Transverse colon (tissue), 4 donors: ENCODE measurements around the gene ST8SIA5. TPM values are rescaled to one million over a fixed set of nuclear protein-coding genes. Genes with fewer than 3 reads are reported as not detected.

Experiments
- DNase-seq: peaks from one replicate; pipeline ENCODE4 v3.0.0-alpha.2; 2019
- H3K27ac ChIP-seq, 4 donors: fragments of 200-600 bp; sonication (generic); 2 replicates each; pipeline ENCODE4 v1.5.1; 2016 to 2018; ENCODE audit warnings: inconsistent platforms in 4 of 4
- H3K27me3 ChIP-seq: fragments of 200-600 bp; sonication (generic); 2 replicates; pipeline ENCODE4 v1.5.1; 2017; ENCODE audit warnings: inconsistent platforms
- H3K36me3 ChIP-seq, 4 donors: fragments of 200-600 bp; sonication (generic); 2 replicates each; pipeline ENCODE4 v1.5.1; 2017 to 2019; ENCODE audit warnings: inconsistent platforms in 4 of 4
- H3K4me1 ChIP-seq, 4 donors: fragments of 200-600 bp; sonication (generic); 2 replicates each; pipeline ENCODE4 v1.5.1; 2017 to 2020; ENCODE audit warnings: inconsistent platforms in 4 of 4
- H3K4me3 ChIP-seq, 4 donors: fragments of 200-600 bp; sonication (generic); 1 replicate in 1 of 4; 2 replicates in 3 of 4; pipeline versions ENCODE4 v1.5.1 to v1.6.1; 2017 to 2019; ENCODE audit warnings: inconsistent platforms in 4 of 4
- H3K9me3 ChIP-seq, 2 donors: fragments of 200-600 bp; sonication (generic); 2 replicates each; pipeline ENCODE4 v1.5.1; 2017 to 2019; ENCODE audit warnings: inconsistent platforms in 2 of 2
- EP300 ChIP-seq: sonication (generic); formaldehyde crosslinking; IDR thresholded peaks from one replicate; pipeline ENCODE4 v1.6.1; 2017; ENCODE audit warnings: antibody characterized with exemption, low read depth
- POLR2A ChIP-seq: fragments of 450-650 bp; IDR thresholded peaks from one replicate; pipeline ENCODE4 v1.6.1; 2016; ENCODE audit warnings: antibody characterized with exemption, mild to moderate bottlenecking, moderate library complexity
- POLR2AphosphoS5 ChIP-seq, 3 donors: sonication (generic); formaldehyde crosslinking; IDR thresholded peaks; one replicate each; pipeline ENCODE4 v1.6.1; 2016; ENCODE audit warnings: antibody characterized with exemption in 3 of 3
- WGBS, 2 donors: methylation state at CpG; one replicate each; pipeline ENCODE4 v1.1.5; 2018; ENCODE audit warnings: low coverage in 1 of 2; 5-methylcytosine and 5-hydroxymethylcytosine counted together
- in situ Hi-C, 4 donors: fragments of 200-750 bp; cut with MboI; loops; one replicate each; pipeline versions ENCODE4 v1.15.0 to v1.15.1; 2017; ENCODE audit warnings: low sequenced_read_pairs in 3 of 4, low pct_ligation_motif_present in 1 of 4, low pct_unique_long_range_greater_than_20kb in 1 of 4
- intact Hi-C: fragments of 100-400 bp; cut with DNase I; formaldehyde crosslinking; loops from one replicate; pipeline ENCODE4 v1.15.1; 2023; ENCODE audit warnings: low total_unique reads
- total RNA-seq, 4 donors: library from RNA; depleted of rRNA; stranded (reverse); fragments of >200 nt; gene quantifications; one replicate each; pipeline ENCODE4 v1.1.0, GENCODE V29; 2016
- TF ChIP-seq, protein P1 (sequence below), 5 experiments: fragments of 200-600 bp in 3 of 5; fragments of 450-650 bp in 2 of 5; sonication (generic) in 3 of 5; IDR thresholded peaks; 1 replicate in 2 of 5; 2 replicates in 3 of 5; pipeline ENCODE4 v1.5.1; 2016 to 2017; ENCODE audit warnings: antibody characterized with exemption in 5 of 5, inconsistent platforms in 3 of 5, mild to moderate bottlenecking in 2 of 5, moderate library complexity in 1 of 5

Gene ST8SIA5
- total RNA-seq, 4 donors from 2014 or later = 0.41 TPM; not detected in 3

GRCh38 chr18:46630991-46631390, 125.9 kb downstream of the ST8SIA5 start:
- no peak for TF ChIP-seq EP300
- WGBS, 2 donors = 77 to 93% methylated on average over 2 to 3 of the region's 3 CpGs
- intact Hi-C loops (no loop called here), in situ Hi-C loops (no loop called here)
- H3K4me1 ChIP-seq = no peaks in the 10 kb centered on the region
- DNase-seq = no peak
- no peaks in the 10 kb centered on the region for H3K36me3 ChIP-seq
- H3K4me3 ChIP-seq = no peak overlapping the region
- H3K9me3 ChIP-seq = no peaks in the 10 kb centered on the region
- no peak overlapping the region for H3K27ac ChIP-seq
- no peaks in the 10 kb centered on the region for H3K27me3 ChIP-seq

GRCh38 chr18:46630160-46630559, 126.7 kb downstream of the ST8SIA5 start:
- Histone ChIP-seq H3K9me3 (no peaks in the 10 kb centered on the region), H3K27me3 (no peaks in the 10 kb centered on the region), H3K27ac (no peak overlapping the region), H3K4me3 (no peak overlapping the region), H3K36me3 (no peaks in the 10 kb centered on the region), H3K4me1 (no peaks in the 10 kb centered on the region)
- DNase-seq = no peak
- TF ChIP-seq POLR2AphosphoS5 (IDR thresholded peaks at IDR 0.05) (no peak), POLR2A (no peak), EP300 (no peak)
- TF ChIP-seq, protein P1, sequence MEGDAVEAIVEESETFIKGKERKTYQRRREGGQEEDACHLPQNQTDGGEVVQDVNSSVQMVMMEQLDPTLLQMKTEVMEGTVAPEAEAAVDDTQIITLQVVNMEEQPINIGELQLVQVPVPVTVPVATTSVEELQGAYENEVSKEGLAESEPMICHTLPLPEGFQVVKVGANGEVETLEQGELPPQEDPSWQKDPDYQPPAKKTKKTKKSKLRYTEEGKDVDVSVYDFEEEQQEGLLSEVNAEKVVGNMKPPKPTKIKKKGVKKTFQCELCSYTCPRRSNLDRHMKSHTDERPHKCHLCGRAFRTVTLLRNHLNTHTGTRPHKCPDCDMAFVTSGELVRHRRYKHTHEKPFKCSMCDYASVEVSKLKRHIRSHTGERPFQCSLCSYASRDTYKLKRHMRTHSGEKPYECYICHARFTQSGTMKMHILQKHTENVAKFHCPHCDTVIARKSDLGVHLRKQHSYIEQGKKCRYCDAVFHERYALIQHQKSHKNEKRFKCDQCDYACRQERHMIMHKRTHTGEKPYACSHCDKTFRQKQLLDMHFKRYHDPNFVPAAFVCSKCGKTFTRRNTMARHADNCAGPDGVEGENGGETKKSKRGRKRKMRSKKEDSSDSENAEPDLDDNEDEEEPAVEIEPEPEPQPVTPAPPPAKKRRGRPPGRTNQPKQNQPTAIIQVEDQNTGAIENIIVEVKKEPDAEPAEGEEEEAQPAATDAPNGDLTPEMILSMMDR (IDR thresholded peaks at IDR 0.05) = no peak
- in situ Hi-C loops (no loop called here), intact Hi-C loops (no loop called here)
- WGBS, 2 donors = 68% methylated on average over 4 of the region's 4 CpGs; no CpG with 5 or more reads in 1 of the 2 donors

GRCh38 chr18:46629361-46629760, 127.5 kb downstream of the ST8SIA5 start:
- DNase-seq = no peak
- H3K4me3 ChIP-seq = no peak overlapping the region
- in situ Hi-C loops = no loop called here
- no peak overlapping the region for H3K27ac ChIP-seq
- no peaks in the 10 kb centered on the region for H3K27me3 ChIP-seq
- 74 to 100% methylated on average over 3 to 5 of the region's 5 CpGs for WGBS, 2 donors
- no peaks in the 10 kb centered on the region for H3K9me3 ChIP-seq
- intact Hi-C loops = no loop called here
- H3K36me3 ChIP-seq = no peaks in the 10 kb centered on the region
- no peaks in the 10 kb centered on the region for H3K4me1 ChIP-seq
- TF ChIP-seq POLR2A (no peak), POLR2AphosphoS5 (IDR thresholded peaks at IDR 0.05) (no peak), EP300 (no peak)
- TF ChIP-seq, protein P1 (IDR thresholded peaks at IDR 0.05) = no peak

DNA sequence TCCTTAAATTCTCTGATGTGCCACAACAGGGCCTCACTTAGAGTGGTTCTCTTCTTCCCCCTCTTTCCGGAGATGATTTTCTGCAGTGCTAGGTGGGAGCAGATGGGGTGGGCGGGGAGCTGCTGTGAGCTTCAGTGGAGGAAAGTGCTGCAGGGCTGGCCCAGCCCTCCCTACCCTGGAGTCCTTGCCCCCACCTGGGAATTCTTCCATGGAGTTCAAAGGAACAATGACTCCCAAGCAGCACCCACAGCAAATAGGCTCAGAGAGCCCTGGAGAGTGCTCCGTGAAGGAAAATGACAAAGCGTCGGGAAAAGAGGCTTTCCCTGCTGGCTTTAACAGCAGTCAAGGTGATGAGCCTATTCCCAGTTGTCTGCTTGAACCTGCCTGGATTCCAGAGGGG, 128.6 kb downstream of the ST8SIA5 start:
- H3K9me3 ChIP-seq = no peaks in the 10 kb centered on the region
- TF ChIP-seq POLR2AphosphoS5 (IDR thresholded peaks at IDR 0.05) = no peak
- TF ChIP-seq POLR2A = no peak
- TF ChIP-seq, protein P1 (IDR thresholded peaks at IDR 0.05) = no peak
- TF ChIP-seq EP300 = no peak
- WGBS, 2 donors = 77 to 81% methylated on average over 5 of the region's 5 CpGs
- intact Hi-C loops = no loop called here
- H3K27ac ChIP-seq = no peak overlapping the region
- in situ Hi-C loops = no loop called here
- no peaks in the 10 kb centered on the region for H3K36me3 ChIP-seq
- H3K4me3 ChIP-seq = no peak overlapping the region
- DNase-seq = no peak
- no peaks in the 10 kb centered on the region for H3K4me1 ChIP-seq
- no peaks in the 10 kb centered on the region for H3K27me3 ChIP-seq

- Histone ChIP-seq H3K9me3 (no peaks in the 10 kb centered on the region), H3K36me3 (no peaks in the 10 kb centered on the region), H3K4me3 (no peak overlapping the region), H3K27me3 (no peaks in the 10 kb centered on the region), H3K4me1 (no peaks in the 10 kb centered on the region), H3K27ac (no peak overlapping the region)
- TF ChIP-seq POLR2AphosphoS5 (IDR thresholded peaks at IDR 0.05) (no peak), EP300 (no peak), POLR2A (no peak)
- TF ChIP-seq, protein P1 (IDR thresholded peaks at IDR 0.05) = no peak
- intact Hi-C loops (no loop called here), in situ Hi-C loops (no loop called here)
- WGBS, 2 donors = 49 to 50% methylated on average over 1 to 2 of the region's 2 CpGs
- DNase-seq = no peak
Observed at GRCh38 chr18:46627136-46627535, 129.7 kb downstream of the ST8SIA5 start.
